Articular chondrocyte of knee joint (primary cell): ENCODE results near the gene FRA10AC1. TPM values are rescaled to one million over a fixed set of nuclear protein-coding genes. Genes with fewer than 3 reads are reported as not detected.

Source experiments
- total RNA-seq: library from RNA; depleted of rRNA; stranded (reverse); fragments of >200 nt; gene quantifications from 2 replicates; pipeline ENCODE4 v1.2.3, GENCODE V29; 2012

FRA10AC1 gene, protein sequence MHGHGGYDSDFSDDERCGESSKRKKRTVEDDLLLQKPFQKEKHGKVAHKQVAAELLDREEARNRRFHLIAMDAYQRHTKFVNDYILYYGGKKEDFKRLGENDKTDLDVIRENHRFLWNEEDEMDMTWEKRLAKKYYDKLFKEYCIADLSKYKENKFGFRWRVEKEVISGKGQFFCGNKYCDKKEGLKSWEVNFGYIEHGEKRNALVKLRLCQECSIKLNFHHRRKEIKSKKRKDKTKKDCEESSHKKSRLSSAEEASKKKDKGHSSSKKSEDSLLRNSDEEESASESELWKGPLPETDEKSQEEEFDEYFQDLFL
- total RNA-seq: 14.0 and 14.4 TPM in 2 replicates

DNA sequence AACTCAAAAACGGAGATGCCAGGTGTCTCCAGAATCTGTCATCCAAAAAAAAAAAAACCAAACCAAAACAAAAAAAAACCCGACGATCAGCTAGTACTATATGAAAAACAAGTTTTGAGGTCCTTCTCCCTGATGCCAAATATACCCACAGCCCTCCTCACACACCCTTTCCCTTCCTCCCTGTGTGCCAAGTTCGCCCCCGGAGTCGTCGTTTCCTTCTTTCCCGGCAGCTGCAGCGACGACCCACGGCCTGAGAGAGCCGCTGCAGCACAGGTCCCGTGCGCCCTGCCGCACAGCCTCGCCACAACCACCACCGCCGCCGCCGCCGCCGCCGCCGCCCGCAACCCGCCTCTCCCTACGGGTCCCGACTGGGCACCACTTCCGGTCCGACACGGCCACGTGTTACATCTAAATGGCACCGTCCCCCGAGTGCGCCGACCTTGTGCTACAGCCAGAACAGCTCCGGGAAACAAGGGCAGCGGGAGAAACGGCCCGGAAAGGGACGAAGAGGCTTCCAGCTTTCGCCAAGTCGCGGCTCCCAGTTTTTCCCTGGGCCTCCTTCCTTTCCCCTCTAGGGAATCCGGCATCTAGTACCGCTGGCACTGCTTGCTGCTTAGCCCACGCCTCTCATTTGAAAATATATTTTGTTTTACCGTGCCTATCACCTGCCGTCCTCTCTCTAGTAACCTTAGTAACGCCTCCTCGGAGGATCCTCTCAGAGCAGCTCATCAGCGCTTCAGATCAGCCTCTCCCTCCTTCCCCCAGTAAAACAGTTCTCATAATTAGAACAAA is at the start of gene FRA10AC1:
FRA10AC1 (minus strand) TSS at position 383 of the 792 bp plus-strand sequence. CDS start 2,486 bp downstream, outside the sequence.

Other genes with a start within 250 kb of the FRA10AC1 start
- gene MYOF, start 220.3 kb downstream of the FRA10AC1 start, total RNA-seq: 400 and 478 TPM in 2 replicates
- gene CEP55, start 206.0 kb downstream of the FRA10AC1 start, total RNA-seq: 18.4 and 28.1 TPM in 2 replicates
- not detected in 2 replicates for gene FFAR4, start 135.9 kb downstream of the FRA10AC1 start, total RNA-seq
- gene RBP4, start 101.4 kb downstream of the FRA10AC1 start, total RNA-seq: 11.1 and 15.4 TPM in 2 replicates
- gene PDE6C, start 90.1 kb downstream of the FRA10AC1 start, total RNA-seq: not detected in 2 replicates
- 0.11 TPM in 1 of 2 replicates, not detected in the other for gene LGI1, start 55.3 kb upstream of the FRA10AC1 start, total RNA-seq
- 12.5 and 13.3 TPM in 2 replicates for gene SLC35G1, start 191.4 kb upstream of the FRA10AC1 start, total RNA-seq